Measurements from ENCODE around the gene NPIPB8.
"Not testable (repeated sequence)": the region's sequence is repeated elsewhere in the genome, so short reads cannot be mapped to it uniquely, and the experiment has no call there.

- not testable (repeated sequence) for TF ChIP-seq POLR2A, EP300 (IDR thresholded peaks at IDR 0.05)
Measured at GRCh38 chr16:28622532-28623171, 15.2 kb upstream of the NPIPB8 start.
